ENCODE measurements around the gene MYT1.

MYT1 gene

GRCh38 chr20:64254156-64254555 lies 89.9 kb downstream of the MYT1 start:
- H3K4me3 ChIP-seq (ENCODE audit: low read depth, low read length, poor library complexity, severe bottlenecking) = no peak overlapping the region
- no peaks in the 10 kb centered on the region for H3K9me3 ChIP-seq (ENCODE audit: low read length)
- no peak overlapping the region for H3K27ac ChIP-seq (ENCODE audit: low read depth, low read length, poor library complexity, severe bottlenecking)
- H3K9me2 ChIP-seq (ENCODE audit: low read depth, low read length) = no peaks in the 10 kb centered on the region
- no peak overlapping the region for H3K9ac ChIP-seq (ENCODE audit: low read length)
- H4K20me1 ChIP-seq (ENCODE audit: insufficient read depth, low read length) = no peaks in the 10 kb centered on the region
- TF ChIP-seq EZH2 (IDR thresholded peaks at IDR 0.05; ENCODE audit: borderline replicate concordance, low read length) = no peak
- no peak for TF ChIP-seq CTCF (IDR thresholded peaks at IDR 0.05; ENCODE audit: low read length)
- peaks cover 10% of the 10 kb centered on the region; the same call in 1 of the 2 replicates for H3K79me2 ChIP-seq (ENCODE audit: insufficient read depth, low read length)
- H3F3A ChIP-seq (ENCODE audit: insufficient read depth, low read length) = no peaks in the 10 kb centered on the region
- no peaks in the 10 kb centered on the region for H3K36me3 ChIP-seq (ENCODE audit: insufficient read depth, low read length)
- no peak overlapping the region for H3K4me2 ChIP-seq (ENCODE audit: low read length)
- H3K27me3 ChIP-seq (ENCODE audit: insufficient read depth, low read length) = no peaks in the 10 kb centered on the region
- peaks cover 38% of the 10 kb centered on the region for H3K4me1 ChIP-seq (ENCODE audit: insufficient read depth, low read length, severe bottlenecking)
- no peak overlapping the region for H2AFZ ChIP-seq (ENCODE audit: low read length)

GRCh38 chr20:64254571-64255360 lies 90.5 kb downstream of the MYT1 start:
- Histone ChIP-seq H3F3A (ENCODE audit: insufficient read depth, low read length) (no peaks in the 10 kb centered on the region), H3K4me2 (ENCODE audit: low read length) (peak overlapping the region; percentile 91), H3K79me2 (ENCODE audit: insufficient read depth, low read length) (peaks cover 10% of the 10 kb centered on the region; the same call in 1 of the 2 replicates), H3K4me1 (ENCODE audit: insufficient read depth, low read length, severe bottlenecking) (peaks cover 42% of the 10 kb centered on the region), H3K36me3 (ENCODE audit: insufficient read depth, low read length) (no peaks in the 10 kb centered on the region), H3K4me3 (ENCODE audit: low read depth, low read length, poor library complexity, severe bottlenecking) (peak overlapping the region; percentile 82), H3K27ac (ENCODE audit: low read depth, low read length, poor library complexity, severe bottlenecking) (no peak overlapping the region), H3K9me3 (ENCODE audit: low read length) (no peaks in the 10 kb centered on the region), H4K20me1 (ENCODE audit: insufficient read depth, low read length) (no peaks in the 10 kb centered on the region), H3K9ac (ENCODE audit: low read length) (peak overlapping the region; percentile 80), H3K9me2 (ENCODE audit: low read depth, low read length) (no peaks in the 10 kb centered on the region), H3K27me3 (ENCODE audit: insufficient read depth, low read length) (no peaks in the 10 kb centered on the region), H2AFZ (ENCODE audit: low read length) (peak overlapping the region; percentile 51; the same call in 1 of the 2 replicates)
- no peak for TF ChIP-seq CTCF (IDR thresholded peaks at IDR 0.05; ENCODE audit: low read length)
- no peak for TF ChIP-seq EZH2 (IDR thresholded peaks at IDR 0.05; ENCODE audit: borderline replicate concordance, low read length)

- Histone ChIP-seq H3K4me2 (ENCODE audit: low read length) (peak within 1 kb of the TSS; percentile 91), H3F3A (ENCODE audit: insufficient read depth, low read length) (no peaks in the 10 kb centered on the region), H3K4me1 (ENCODE audit: insufficient read depth, low read length, severe bottlenecking) (peaks cover 43% of the 10 kb centered on the region), H3K9ac (ENCODE audit: low read length) (peak within 1 kb of the TSS; percentile 90), H2AFZ (ENCODE audit: low read length) (peak within 1 kb of the TSS; percentile 51; the same call in 1 of the 2 replicates), H4K20me1 (ENCODE audit: insufficient read depth, low read length) (no peaks in the 10 kb centered on the region), H3K4me3 (ENCODE audit: low read depth, low read length, poor library complexity, severe bottlenecking) (peak within 1 kb of the TSS; percentile 82), H3K27me3 (ENCODE audit: insufficient read depth, low read length) (no peaks in the 10 kb centered on the region), H3K79me2 (ENCODE audit: insufficient read depth, low read length) (peaks cover 10% of the 10 kb centered on the region; the same call in 1 of the 2 replicates), H3K36me3 (ENCODE audit: insufficient read depth, low read length) (no peaks in the 10 kb centered on the region; the same call in 1 of the 2 replicates), H3K27ac (ENCODE audit: low read depth, low read length, poor library complexity, severe bottlenecking) (peak within 1 kb of the TSS; percentile 30), H3K9me2 (ENCODE audit: low read depth, low read length) (no peaks in the 10 kb centered on the region), H3K9me3 (ENCODE audit: low read length) (no peaks in the 10 kb centered on the region)
- TF ChIP-seq EZH2 (IDR thresholded peaks at IDR 0.05; ENCODE audit: borderline replicate concordance, low read length) (no peak), CTCF (IDR thresholded peaks at IDR 0.05; ENCODE audit: low read length) (peak; percentile 18; the same call in 1 of the 2 replicates)
Measured at GRCh38 chr20:64255361-64256281, 91.4 kb downstream of the MYT1 start, which contains the start of gene PCMTD2. PCMTD2 (plus strand) TSS chr20:64255748; CDS start chr20:64259966, 4,218 bp downstream.

Measured in OCI-LY1 (cell line).